Coronary artery (tissue), 2 donors: ENCODE data around the gene FRMD4B.

Experiments used
- DNase-seq: peaks from one replicate; pipeline ENCODE4 v3.0.0-alpha.2; 2017; ENCODE audit warnings: low spot score
- H3K27ac ChIP-seq, 2 donors: fragments of 200-600 bp; sonication (generic); one replicate each; pipeline ENCODE4 v1.5.1; 2016 to 2019
- H3K4me3 ChIP-seq: fragments of 200-600 bp; sonication (generic); 2 replicates; pipeline ENCODE4 v1.5.1; 2016; ENCODE audit warnings: mild to moderate bottlenecking, moderate library complexity
- CTCF ChIP-seq: fragments of 200-600 bp; sonication (generic); IDR thresholded peaks from one replicate; pipeline ENCODE4 v1.5.1; 2019; ENCODE audit warnings: antibody characterized with exemption

The FRMD4B gene

DNA sequence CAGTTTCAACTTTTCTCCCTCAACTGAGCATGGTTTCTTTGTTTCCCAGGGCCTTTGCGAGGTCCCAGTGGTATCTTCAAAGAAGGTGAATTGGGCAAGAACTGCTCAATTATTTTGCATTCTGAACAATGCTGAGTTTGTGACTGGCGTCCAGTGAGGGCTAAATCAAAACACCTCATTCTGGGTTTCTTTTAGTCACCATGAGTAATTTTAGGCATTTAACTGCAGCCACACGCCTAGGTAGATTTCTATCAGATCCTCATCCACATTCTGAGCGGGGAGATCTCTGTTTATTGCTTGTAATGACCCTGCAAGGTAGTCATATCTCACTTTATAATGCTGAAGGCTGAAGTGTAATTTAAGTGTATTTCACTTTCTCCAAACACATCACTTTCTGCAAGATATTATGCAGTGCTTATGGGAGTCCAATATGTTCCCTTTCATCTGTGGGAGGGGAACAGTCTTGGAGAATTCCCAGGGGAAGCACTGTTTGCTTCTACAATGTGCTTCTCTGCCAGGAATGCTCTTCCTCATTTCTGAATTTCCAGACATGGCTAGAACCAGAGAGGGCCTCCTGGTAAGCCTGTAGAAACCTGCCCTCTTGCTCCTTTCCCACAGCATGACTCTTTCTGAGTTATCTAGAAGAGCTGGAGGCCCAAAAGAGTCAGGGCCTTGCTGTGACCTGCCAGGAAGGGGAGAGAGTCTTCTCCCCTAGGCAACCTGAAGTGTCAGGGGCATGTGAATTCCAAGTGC, 91.7 kb downstream of the FRMD4B start:
- Histone ChIP-seq H3K27ac (no peak overlapping the region), H3K4me3 (no peak overlapping the region)
- no peak for DNase-seq
- no peak for TF ChIP-seq CTCF

DNA sequence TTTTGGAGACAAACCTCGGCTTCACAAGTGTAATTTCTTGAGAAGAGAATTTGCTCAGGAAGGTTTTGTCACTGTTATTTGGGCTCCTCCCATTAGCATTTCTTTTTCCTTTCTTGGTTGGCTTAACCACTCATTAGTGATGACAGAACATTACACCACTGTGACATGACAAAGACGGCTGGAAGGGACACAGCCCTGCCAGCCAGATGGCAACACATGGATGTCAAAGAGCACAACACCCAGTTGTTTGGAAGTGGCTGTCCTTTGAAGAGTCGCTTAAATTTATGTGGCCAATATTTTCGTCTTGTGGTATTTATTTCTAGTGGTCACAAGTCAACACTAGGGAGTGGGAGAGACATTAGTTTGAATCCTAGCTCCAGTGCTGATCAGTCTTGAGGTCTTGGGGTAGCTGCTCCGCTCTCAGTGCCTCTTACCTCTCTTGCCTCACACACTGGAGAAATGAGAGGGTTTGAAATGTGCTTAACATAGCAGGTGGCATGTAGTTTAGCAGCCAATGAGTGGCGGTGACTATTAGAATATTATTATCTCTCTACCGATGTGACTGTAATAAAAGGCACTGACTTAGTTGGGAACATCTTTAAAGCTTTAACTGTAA, 92.8 kb downstream of the FRMD4B start:
- Histone ChIP-seq H3K27ac (no peak overlapping the region), H3K4me3 (no peak overlapping the region)
- no peak for DNase-seq
- no peak for TF ChIP-seq CTCF

DNA sequence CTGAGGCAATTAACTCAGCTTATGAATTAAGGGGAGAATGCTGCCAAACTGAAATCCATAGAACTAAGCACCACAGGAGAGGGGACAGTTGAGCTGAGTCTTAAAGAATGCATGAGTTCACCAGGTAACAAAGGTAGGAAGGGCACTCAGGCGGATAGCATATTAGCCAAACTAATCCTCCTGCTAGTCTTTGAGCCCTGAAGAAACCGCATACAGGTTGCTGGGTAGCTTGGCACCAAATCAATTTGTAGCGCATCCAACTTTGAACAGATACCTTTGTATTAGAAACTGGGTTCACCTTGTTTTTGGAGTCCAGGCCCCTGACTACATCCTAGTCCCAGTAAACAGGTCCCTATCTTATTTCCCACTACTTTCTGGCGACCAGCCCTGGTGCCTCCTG, 93.7 kb downstream of the FRMD4B start:
- TF ChIP-seq CTCF: no peak
- Histone ChIP-seq H3K4me3 (no peak overlapping the region), H3K27ac (no peak overlapping the region)
- DNase-seq: no peak

DNA sequence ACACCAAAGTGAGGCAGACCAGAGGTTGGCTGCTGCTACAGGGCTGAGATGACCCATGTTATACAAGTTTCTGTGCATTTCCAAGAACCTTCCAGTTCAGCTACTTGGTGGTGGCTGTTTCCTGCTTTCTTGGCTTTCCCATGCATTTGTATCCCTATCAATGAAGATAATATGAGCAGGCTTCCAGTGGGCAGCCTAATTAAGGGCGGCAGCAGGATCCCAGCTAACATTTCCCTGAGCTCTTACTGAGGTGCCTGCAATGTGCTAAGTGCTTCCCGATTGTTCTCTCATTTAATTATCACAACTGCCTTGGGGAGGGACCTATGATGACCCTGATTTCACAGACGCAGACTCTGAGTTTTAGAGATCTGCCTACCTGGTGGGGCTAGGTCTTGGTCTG, 95.5 kb downstream of the FRMD4B start:
- Histone ChIP-seq H3K27ac (no peak overlapping the region), H3K4me3 (no peak overlapping the region)
- no peak for TF ChIP-seq CTCF
- no peak for DNase-seq

DNA sequence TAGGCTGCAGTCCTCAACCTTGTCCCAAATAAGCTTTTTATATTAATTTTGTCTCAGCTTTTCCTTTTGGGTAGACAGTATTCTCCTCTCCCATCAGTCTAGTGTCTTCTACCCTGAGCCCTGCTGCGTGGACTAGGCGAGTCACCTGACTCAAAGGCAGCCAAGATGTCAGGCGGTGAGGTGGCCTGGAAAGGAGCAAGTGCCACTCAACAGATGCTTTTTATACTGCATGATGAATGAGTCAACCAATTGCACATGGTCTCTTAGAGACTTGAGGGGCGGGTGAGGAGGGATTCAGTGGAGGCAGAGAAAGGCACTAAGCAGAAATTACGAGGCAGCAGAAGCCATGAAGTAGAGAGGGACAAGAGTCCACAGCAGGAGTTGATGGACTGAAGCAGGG, 95.9 kb downstream of the FRMD4B start:
- Histone ChIP-seq H3K27ac (no peak overlapping the region), H3K4me3 (no peak overlapping the region)
- DNase-seq: no peak
- no peak for TF ChIP-seq CTCF

- Histone ChIP-seq H3K4me3 (no peak overlapping the region), H3K27ac (no peak overlapping the region)
- DNase-seq: no peak
- no peak for TF ChIP-seq CTCF
Observed at GRCh38 chr3:69288161-69288895, 97.6 kb downstream of the FRMD4B start.
